SK-N-DZ (cell line): ENCODE data around the gene LGALS13. TPM values are rescaled to one million over a fixed set of nuclear protein-coding genes. Genes with fewer than 3 reads are reported as not detected.

Source experiments
- DNase-seq: peaks from one replicate; pipeline ENCODE4 v3.0.0-alpha.2; 2015; ENCODE audit warnings: low spot score
- polyA plus RNA-seq, 2 experiments: library from polyadenylated mRNA; depleted of rRNA; stranded (reverse); fragments of >200 nt; gene quantifications; 2 replicates each; pipeline ENCODE4 v1.2.3, GENCODE V29; 2014

The LGALS13 gene, protein sequence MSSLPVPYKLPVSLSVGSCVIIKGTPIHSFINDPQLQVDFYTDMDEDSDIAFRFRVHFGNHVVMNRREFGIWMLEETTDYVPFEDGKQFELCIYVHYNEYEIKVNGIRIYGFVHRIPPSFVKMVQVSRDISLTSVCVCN
- polyA plus RNA-seq (2014; cell fraction: cytosol; rRNA removed) = not detected in 2 replicates
- polyA plus RNA-seq (2014; cell fraction: nucleus; rRNA removed) = not detected in 2 replicates

DNA sequence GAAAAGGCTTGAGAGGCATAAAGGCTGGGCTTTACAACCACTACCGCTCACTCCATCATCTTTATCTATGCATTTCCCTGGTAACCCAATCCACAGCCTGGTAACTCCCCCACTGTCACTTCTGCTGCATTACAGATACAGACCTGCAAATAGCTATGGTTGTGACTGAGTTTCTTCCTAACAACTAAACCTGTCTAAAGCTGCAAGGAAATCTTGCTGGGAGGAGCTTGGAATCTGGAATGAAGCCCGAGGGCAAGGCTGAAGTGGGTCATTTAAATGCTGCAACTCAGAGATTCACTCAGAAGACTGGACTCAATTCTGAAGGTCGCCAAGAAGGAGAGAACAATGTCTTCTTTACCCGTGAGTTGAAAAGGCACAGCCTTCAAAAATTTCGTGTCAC lies at the start of gene LGALS13:
LGALS13 (plus strand) TSS at position 301 of the 400 bp plus-strand sequence; CDS start at position 346, 45 bp downstream.
- no peak for DNase-seq

DNA sequence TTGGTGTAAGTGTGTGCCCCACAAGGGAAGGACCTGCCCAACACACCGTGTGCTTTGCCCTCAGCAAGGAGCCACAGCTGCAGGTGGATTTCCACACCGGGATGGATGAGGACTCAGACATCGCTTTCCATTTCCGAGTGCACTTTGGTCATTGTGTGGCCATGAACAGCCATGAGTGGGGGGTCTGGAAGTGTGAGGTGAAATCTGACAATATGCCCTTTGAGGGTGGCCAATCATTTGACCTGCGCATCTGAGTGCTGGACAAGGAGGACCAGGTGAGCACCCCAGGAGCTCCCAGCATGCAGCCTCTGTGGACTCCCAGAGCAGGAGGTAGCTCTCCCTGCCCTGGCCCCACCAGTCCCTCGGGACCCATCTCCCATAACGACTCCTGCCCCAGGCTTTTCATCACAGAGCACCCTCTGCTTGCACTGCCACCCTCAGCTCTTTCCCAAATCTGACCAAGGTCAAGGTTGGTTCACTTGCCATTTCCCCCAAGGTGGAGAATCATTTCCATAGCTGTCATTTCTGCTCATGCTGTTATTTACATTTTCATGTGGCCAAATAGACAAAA lies 49.2 kb upstream of the LGALS13 start:
- DNase-seq = no peak

DNA sequence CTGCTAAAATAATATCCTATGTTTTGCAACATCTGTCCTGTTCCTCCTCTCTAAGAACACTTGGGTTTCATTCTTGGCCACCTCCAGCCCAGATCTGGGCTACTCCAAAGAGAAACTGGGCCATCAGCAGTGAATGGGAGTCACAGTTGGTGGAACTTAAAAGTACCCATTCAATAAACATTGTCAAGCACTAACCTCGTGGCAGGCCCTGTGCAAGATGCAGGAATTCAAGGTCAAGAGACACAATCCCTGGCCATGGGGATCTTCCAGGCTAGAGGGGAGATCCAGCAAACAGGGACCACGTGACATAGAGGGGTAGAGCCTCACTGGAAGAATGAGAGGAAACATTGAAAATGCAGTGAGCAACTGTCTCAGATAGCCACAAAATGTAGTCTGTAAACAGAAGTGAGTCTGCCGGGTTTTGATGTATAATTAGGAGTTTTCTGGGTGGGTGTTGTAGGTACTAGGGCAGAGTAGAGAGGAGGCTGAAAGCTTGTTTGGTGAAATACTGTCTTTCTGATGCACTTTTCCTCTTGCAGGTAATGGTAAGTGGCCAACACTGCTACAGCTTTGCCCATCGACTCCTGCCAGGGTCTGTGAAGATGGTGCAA lies 47.5 kb upstream of the LGALS13 start:
- no peak for DNase-seq

DNA sequence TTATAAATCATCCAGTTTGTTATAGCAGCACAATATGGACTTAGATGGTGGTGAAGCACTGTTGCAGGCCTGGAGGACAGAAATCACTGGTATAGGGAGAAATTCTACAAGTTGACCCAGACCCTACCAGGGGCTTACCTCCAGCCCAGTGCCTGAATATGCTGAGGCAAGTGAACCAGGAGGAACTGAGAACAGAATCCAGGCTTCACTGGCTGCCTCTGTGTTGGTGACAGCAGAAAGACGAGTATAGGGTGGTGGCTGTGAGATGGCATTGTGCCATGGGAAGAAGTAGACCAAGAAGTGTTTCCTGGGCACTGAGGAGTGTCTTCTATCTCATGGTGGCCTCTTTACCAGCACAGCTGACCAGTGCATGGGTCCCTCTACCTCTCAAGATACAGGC lies 46.4 kb upstream of the LGALS13 start:
- no peak for DNase-seq

DNA sequence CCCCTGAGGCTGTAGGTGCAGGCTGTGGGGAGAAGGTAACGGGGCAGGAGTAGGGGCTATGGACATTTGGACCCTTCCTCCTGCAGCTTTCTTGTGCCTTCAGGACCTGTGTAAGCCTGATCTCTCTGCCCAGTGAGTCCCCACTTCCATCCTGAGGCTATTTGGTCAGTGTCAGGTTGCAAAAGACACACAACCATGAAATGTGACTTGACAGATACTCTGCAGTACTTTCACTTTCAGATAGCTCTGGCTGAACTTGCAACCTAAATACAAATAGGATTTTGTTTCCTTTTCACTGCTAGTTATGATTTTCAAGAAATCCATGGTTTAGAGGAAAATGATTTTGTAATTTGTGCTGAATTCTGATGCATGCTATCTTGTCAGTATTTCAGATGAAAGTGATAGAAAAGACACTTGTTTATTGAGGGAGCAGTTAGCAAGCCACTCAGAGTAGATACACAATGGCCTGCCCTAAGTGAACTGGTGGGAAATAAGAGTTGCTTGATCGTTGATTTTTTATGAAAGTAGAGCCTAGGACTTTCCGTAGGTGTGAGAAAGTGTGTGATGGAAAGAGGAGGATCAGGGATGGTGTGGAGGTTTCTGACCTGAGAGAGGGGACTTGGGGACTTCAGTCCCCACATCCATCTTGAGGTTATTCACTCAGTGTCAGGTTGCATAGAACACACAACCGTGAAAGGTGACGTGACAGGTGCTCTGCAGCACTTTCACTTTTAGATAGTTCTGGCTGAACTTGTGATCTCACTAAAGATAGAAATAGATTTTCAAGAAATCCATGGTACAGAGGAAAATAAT lies 44.3 kb upstream of the LGALS13 start:
- no peak for DNase-seq

DNA sequence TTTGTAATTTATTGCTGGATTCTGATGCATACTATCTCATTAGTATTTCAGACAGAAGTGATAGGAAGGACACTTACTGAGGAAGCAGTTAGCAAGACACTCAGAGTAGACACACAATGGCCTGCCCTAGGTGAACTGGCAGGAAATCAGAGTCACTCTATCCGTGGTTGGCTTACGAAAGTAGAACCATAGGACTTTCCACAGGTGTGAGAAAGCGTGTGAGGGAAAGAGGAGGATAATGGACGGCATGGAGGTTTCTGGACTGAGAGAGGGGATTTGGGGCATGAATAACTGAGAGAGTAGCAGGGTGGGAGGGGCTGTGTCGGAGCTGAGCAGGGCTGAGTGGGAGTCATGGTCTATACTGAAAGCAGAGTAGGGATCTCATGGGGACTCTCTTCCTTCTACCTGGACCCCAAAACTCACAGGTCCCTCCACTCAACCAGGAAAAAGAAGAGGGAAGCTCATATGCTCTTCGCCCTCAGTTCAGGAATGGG lies 43.7 kb upstream of the LGALS13 start:
- no peak for DNase-seq

DNA sequence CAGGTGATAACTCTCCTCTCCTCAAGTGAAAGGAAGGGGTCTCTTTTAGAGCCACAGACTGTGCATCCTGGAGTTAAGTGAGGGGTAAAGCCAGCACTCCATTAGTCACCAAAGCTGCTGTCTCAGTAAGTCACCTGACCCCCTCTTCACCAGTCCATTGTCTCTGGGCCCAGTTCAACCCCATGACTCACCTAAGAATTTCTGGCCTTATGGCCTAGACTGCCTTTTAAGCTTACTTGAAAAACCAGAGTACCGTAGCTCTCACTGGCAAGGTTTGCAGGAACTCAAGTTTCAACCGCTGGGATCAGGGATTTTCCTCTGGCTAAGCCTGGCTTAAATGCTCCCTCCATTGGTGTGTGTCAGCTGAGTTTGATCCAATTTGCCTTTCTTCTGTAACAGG lies 38.9 kb upstream of the LGALS13 start:
- DNase-seq = no peak

DNA sequence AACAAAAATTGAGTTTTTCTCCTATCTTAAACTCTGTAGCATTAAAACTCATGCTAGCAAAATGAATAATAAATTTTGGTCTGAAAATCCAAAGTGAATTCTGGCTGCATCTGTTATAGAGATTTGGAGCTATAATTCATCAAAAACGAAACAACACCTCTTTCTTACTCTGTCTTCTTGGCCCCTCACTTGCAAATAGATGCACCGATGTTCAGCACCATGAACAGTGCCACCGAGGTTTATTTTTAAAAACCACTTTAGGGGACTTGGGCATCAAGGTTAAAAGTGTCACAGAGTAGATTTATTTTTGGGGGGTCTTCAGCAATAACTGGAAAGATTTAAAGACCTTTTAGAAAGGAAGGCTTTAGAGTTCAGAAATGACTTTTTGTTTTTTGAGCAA lies 36.3 kb upstream of the LGALS13 start:
- no peak for DNase-seq

DNA sequence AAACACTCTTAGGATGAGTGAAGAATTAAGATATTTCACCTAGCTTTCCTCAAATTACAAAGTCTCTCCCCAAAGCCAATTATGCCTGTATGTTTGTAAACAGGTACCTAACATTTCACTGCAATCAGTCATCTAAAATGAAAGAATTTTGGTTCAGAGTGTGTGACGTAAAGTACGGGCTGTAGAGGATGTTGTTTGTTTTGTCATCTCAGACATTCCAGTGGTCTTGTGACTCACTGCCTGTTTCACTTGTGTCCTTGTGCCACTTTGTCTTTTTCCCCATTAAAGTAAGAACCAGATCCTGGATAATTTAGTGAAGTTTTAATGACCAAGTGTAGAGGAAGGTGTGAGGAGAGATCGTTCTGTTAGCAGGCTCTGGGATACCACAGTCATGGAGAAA lies 33.7 kb upstream of the LGALS13 start:
- DNase-seq = no peak

DNA sequence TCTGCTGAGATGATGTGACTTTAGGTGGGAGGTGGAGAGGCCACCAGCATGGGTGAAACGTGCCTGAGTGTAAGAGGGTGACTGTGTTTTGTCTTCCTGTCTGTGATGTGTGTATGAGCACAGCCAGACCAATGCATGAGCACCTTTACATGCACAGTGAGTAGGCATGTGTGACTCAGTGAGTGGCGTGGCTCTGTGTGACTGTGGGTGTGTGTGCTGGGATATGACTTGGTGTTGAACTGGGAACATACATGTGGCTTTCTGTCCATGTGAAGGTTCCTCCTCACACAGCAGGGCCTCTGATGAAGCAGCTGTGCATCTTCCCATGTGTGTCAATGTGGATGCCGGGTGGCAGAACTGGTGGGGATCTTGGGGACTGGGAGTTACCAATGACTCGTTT lies 19.9 kb upstream of the LGALS13 start:
- no peak for DNase-seq

DNA sequence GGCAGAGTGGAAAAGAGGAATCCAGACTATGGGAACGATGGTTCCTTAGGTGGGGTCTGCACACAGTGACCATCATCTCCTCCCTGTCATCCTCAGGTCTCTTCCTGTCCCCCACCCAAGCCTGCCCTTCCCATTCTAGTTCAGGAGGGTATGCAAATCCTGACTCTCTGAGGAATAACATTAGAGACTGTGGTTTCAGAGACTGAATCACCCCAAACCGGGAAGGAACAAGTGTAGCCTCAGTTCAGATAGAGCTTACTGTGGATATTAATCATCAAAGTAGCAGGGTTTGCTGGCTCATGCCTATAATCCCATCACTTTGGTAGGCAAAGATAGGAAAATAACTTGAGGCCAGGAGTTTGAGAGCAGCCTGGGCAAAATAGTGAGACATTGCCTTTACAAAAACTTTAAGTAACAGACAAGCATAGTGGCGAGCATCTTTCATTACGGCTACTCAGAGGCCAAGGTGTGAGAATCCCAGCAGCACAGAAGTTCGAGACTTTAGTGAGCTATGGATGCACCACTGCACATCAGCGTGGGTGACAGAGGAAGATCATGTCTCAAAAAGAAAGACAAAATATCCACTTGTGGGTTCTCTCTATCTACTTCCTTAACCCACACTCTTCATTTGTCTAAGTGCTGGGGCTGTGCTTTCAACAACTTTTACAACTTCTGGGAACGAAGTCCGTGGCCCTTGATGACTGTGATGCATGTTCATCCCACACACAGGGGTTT lies 19.3 kb upstream of the LGALS13 start:
- no peak for DNase-seq

DNA sequence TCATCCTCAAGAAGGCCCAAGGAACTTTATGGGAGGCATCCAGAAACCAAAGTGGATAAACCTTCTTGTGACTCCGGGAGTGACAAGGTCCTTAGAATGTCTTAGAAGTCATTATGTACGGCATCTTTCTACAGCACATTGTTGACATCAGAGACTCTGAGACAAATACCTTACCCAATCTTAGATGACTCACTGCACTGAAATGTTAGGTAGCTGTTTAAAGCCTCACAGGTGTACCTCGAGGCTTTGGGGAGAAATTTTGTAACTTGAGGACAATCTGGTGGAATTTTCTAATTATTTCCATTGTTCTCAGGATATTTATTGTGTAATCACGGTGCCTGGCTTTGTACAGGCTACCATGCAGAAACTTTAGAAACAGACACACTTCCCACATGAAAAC lies 14.8 kb upstream of the LGALS13 start:
- DNase-seq = no peak

DNA sequence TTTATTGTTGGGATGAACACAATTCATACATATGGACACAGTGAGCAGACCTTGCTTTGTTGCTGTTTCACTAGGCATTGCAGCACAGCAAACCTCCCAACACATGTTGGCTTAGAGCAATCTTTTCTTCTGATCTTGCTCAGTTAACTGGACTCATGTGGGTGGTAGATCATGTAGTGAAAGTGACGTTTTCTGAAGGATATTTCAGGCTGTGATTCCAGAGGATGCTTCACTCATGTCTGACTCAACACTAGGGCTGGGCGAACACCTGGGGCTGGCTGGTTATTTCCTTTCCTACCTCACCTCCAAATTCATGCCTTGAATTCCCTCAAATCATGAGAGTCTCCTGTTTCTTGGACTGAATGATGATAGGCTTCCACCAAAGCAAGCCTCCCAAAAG lies 14.3 kb upstream of the LGALS13 start:
- DNase-seq = no peak

DNA sequence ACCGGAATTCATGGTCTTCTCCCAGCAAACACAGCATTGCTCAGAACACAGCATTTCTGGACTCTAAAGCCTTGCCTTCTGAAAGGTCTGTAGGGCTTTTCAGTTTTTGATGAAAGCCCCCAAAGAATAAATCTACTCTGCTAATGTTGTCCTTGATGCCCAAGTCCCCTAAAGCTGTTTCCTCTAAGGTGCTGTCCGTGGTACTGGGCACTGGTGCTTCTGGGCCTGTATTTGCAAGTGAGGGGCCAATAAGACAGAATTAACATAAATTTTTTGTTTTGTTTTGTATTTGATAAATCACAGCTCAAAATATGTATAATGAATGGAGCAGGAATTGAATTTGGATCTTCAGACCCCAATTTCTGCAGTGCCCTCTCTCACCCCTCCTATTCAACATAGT lies 12.1 kb upstream of the LGALS13 start:
- no peak for DNase-seq

DNA sequence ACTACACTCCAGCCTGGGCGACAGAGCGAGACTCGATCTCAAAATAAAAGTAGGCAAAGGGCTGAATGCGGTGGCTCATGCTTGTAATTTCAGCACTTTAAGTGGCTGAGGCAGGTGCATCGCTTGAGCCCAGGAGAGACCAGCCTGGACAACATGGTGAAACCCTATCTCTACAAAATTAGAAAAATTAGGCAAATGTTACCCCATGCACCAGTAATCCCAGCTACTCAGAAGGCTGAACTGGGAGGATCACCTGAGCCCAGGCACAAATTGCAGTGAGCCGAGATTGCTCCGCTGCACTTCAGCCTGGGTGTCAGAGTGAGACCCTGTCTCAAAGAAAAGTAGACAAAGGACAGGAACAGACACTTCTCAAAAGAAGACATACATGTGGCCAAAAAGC lies 9.9 kb upstream of the LGALS13 start:
- DNase-seq = no peak

DNA sequence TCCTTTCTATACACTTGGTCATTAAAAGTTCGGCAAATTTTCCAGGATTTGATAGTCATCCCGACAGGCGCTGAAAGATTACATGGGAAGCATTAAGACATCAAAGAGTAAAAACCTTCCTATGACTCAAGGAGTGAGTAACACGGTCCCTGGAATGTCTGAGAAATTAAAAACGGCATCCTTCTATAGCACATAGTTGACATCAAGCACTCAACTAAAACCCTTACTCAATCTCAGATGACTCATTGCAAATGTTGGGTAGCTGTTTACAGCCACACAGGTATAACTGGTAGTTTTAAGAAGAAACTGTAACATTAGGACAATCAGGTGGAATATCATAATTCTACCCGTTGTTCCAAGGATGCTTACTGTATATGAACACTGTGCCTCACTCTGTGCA lies 6.4 kb upstream of the LGALS13 start:
- DNase-seq = no peak

DNA sequence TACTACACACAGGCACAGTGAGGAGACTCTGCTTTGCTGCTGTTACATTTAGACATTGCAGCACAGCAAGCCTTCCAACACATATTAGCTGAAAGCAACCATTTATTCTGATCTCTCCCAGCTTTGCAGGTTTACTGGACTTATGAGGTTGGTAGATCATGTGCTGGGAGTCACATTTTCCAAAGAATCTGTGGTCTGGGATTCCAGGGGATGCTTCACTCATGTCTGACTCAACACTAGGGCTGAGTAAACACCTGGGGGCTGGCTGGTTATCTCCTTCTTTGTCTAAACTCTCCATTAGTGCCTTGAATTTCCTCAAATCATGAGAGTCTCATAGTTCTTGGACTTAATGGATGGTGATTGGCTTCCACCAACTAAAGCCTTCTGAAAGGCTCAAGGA lies 5.4 kb upstream of the LGALS13 start:
- DNase-seq = no peak

DNA sequence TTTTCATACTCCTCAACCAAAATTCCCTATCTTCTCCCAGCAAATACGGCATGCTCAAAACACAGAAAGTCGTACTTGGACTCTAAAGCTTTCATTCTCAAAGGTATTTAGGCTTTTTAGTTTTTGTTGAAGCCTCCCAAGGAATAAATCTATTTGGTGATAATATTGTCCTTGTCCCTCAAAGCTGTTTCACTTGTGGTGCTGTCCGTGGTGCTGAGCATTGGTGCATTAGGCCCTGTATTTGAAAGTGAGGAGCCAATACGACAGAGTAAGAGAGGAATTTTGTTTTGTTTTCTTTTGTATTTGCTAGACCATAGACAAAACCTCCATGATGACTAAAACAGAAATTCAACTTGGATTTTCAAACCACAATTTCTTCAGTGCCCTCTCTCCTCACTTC lies 3.2 kb upstream of the LGALS13 start:
- DNase-seq = no peak

DNA sequence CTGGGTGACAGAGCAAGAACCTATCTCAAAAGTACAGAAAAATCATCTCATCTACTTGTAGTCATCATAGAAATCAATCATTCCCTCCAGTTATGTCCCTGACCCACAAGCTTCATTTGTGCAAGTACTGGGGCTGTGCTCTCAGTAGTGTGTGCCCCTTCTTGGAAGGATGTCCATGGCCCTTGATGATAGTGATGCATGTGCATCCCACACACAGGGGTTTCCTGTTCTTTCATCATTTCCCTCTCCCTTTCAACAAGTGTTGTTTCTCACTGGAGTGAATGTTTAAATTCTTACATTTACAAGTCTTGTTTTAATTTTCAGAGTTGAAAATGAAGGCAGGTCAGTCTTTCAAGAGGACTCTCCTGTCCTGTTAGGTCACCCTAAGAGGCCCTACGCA lies 1.5 kb downstream of the LGALS13 start:
- DNase-seq = no peak

DNA sequence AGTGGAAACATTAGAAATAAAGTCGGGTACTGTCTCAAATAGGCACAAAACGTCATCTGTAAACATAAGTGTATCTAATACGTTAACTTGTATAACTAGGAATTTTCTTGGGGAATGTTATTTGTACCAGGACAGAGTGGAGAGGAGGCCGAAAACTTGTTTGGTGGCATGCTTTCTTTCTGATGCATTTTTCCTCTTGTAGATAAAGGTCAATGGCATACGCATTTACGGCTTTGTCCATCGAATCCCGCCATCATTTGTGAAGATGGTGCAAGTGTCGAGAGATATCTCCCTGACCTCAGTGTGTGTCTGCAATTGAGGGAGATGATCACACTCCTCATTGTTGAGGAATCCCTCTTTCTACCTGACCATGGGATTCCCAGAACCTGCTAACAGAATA lies 4.7 kb downstream of the LGALS13 start:
- DNase-seq = no peak

DNA sequence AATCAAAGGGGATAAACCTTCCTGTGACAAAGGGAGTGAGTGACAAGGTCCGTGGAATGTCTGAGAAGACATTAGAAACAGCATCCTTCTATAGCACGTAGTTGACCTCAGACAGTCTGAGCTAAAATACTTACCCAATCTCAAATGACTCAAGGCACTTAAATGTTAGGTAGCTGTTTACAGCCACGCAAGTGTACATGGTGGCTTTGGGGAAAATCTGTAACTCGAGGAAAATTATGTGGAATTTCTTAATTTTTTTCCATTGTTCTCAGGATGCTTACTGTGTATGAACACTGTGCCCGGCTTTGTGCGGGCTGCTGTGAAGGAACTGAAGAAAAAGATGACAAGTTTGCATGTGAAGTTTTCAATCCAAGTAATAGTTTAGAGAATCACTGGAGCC lies 5.2 kb downstream of the LGALS13 start:
- no peak for DNase-seq

DNA sequence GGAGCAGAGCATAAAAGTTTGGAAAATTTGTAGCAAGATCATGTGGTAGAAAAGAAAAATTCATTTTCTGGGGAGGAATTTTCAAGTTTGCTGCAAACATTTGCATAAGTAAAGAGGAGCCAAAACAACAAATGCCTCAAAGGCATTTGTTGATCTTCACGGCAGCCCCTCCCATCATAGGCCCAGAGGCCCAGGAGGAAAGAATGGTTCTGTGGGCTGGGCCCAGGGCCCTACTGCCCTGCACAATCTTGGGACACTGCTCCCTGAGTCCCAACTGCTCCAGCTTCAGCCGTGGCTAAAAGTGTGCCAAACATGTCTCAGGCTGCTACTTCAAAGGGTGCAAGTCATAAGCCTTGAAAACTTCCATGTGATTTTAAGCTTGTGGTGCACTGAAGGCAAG lies 11.3 kb downstream of the LGALS13 start:
- no peak for DNase-seq
